ENCODE data around the gene DACT3.

DNA sequence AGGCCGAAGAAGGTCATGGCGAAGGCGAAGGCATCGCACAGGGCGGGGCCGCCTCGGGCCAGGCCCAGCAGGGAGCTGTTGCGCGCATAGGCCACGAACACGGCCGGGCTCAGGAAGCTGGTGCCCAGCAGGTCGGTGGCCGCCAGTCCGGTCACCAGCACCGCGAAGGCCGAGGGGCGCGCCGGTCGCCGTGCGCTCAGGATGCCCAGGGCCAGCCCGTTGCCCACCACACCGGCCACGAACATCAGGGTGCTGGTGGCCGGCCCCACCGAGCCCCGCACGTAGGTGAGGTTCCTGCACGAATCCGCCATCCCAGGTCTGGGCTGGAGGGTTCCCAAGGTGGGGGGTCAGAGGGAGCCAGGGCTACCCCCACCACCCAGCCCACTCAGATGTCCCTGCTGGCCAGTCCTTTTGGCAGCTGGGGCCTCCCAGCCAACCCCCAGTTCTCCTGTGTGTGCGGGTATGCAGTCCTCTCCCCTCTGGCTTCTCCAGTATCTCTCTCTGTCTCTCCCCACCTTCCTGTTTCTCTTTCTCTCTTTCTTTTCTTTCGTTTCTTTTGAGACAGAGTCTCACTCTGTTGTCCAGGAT is 37.0 kb downstream of the DACT3 start:
- no peak for TF ChIP-seq GATA2 (IDR thresholded peaks at IDR 0.05; ENCODE audit: low read depth, low read length)
- no peak for TF ChIP-seq GATA3 (IDR thresholded peaks at IDR 0.05; ENCODE audit: low read depth, low read length)

Data from SH-SY5Y (cell line).